ENCODE data around the gene CSE1L.

DNA sequence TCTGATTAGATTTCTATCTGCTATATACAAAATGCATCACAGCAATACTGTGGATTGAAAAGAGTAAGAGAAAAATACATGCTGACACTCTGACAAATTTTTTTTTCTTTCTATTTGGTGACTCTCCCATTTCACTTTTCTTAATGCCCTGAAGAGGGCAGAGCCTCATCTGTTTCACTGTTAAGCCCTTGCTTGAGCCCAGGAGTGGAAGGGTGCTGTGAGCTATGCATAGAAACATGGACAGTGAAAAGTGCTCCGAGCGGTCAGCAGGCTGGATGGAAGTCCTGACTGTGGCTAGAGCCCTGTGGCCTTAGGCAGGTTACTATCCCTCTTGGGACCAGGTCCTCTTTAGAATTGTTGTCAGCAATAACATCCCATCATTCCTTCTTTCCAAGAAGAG is 17.4 kb upstream of the CSE1L start:
- TF ChIP-seq, protein P1, sequence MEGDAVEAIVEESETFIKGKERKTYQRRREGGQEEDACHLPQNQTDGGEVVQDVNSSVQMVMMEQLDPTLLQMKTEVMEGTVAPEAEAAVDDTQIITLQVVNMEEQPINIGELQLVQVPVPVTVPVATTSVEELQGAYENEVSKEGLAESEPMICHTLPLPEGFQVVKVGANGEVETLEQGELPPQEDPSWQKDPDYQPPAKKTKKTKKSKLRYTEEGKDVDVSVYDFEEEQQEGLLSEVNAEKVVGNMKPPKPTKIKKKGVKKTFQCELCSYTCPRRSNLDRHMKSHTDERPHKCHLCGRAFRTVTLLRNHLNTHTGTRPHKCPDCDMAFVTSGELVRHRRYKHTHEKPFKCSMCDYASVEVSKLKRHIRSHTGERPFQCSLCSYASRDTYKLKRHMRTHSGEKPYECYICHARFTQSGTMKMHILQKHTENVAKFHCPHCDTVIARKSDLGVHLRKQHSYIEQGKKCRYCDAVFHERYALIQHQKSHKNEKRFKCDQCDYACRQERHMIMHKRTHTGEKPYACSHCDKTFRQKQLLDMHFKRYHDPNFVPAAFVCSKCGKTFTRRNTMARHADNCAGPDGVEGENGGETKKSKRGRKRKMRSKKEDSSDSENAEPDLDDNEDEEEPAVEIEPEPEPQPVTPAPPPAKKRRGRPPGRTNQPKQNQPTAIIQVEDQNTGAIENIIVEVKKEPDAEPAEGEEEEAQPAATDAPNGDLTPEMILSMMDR (IDR thresholded peaks at IDR 0.05): peak in 2 of 4 experiments; percentile 23 to 30
- no peak for TF ChIP-seq EP300 (IDR thresholded peaks at IDR 0.05)
- no peak for TF ChIP-seq POLR2A (IDR thresholded peaks at IDR 0.05)
